Inflammatory macrophage treated with lipopolysaccharide for 4 hours (primary cell): ENCODE data around the gene CYP2W1.

Experiments used
- DNase-seq: peaks from one replicate; pipeline ENCODE4 v3.0.0-alpha.2; 2020

The CYP2W1 gene

GRCh38 chr7:984361-985126 lies 1.6 kb downstream of the CYP2W1 start:
- no peak for DNase-seq

GRCh38 chr7:985127-985416 lies 2.1 kb downstream of the CYP2W1 start:
- no peak for DNase-seq

GRCh38 chr7:985915-986741 lies 3.1 kb downstream of the CYP2W1 start:
- no peak for DNase-seq

- DNase-seq, result no peak
Observed at GRCh38 chr7:986766-987751, 4.1 kb downstream of the CYP2W1 start.

GRCh38 chr7:987909-988308 lies 4.9 kb downstream of the CYP2W1 start:
- no peak for DNase-seq

GRCh38 chr7:988426-988911 lies 5.5 kb downstream of the CYP2W1 start:
- no peak for DNase-seq

- no peak for DNase-seq
Observed at GRCh38 chr7:988963-989529, 6.1 kb downstream of the CYP2W1 start.

- no peak for DNase-seq
Observed at GRCh38 chr7:990352-990932, 7.5 kb downstream of the CYP2W1 start.

GRCh38 chr7:990933-991728 lies 8.2 kb downstream of the CYP2W1 start:
- DNase-seq, result no peak

- DNase-seq, result no peak
Observed at GRCh38 chr7:991729-992656, 9.0 kb downstream of the CYP2W1 start.

- peak; percentile 92 for DNase-seq
Observed at GRCh38 chr7:992709-993607, 10.0 kb downstream of the CYP2W1 start.

GRCh38 chr7:994592-995308 lies 11.8 kb downstream of the CYP2W1 start:
- no peak for DNase-seq

- no peak for DNase-seq
Observed at GRCh38 chr7:995571-995970, 12.6 kb downstream of the CYP2W1 start.

GRCh38 chr7:996079-996872 lies 13.3 kb downstream of the CYP2W1 start:
- peak; percentile 34 for DNase-seq

GRCh38 chr7:997404-998395 lies 14.7 kb downstream of the CYP2W1 start:
- DNase-seq, result no peak

- DNase-seq, result no peak
Observed at GRCh38 chr7:999149-999879, 16.3 kb downstream of the CYP2W1 start.
